HCT116 (cell line): ENCODE data around the gene CEACAM19. TPM values are rescaled to one million over a fixed set of nuclear protein-coding genes. Genes with fewer than 3 reads are reported as not detected.

Source experiments
- ATAC-seq: fragments of 200-7000 bp; cut with Tn5 transposase; 2 replicates; pipeline ENCODE4 v1.9.1; 2020; ENCODE audit warnings: mild to moderate bottlenecking, moderate library complexity
- BruUV-seq: library from RNA; stranded (reverse); fragments of 400-500 nt; replicated peaks from 2 replicates; lab custom pipeline; 2021; lab: Mats Ljungman, UMichigan
- CTCF ChIA-PET: fragments of 300-600 bp; sonication (Branson Sonifier 250); formaldehyde crosslinking; loops from one replicate; lab custom pipeline; 2021; ENCODE audit warnings: antibody characterized with exemption; lab: Charles Lee
- POLR2A ChIA-PET: fragments of 300-600, 350-600 bp; sonication (Branson Sonifier 250); formaldehyde crosslinking; loops from one replicate; lab custom pipeline; 2021; ENCODE audit warnings: antibody characterized with exemption; lab: Charles Lee
- RAD21 ChIA-PET, 2 experiments: fragments of 300-600 bp; sonication (Branson Sonifier 250); formaldehyde crosslinking; loops; one replicate each; lab custom pipeline; 2023; ENCODE audit warnings: low total read pairs in 2 of 2; ENCODE audit not compliant: uncharacterized antibody in 2 of 2, unreplicated experiment in 2 of 2, low non-redundant PET in 1 of 2; lab: Charles Lee
- DNase-seq: peaks from one replicate; pipeline ENCODE4 v3.0.0-alpha.2; 2010; ENCODE audit warnings: low read depth, low spot score
- H2AFZ ChIP-seq: fragments of 200-600 bp; shearing (Covaris generic), sonication (generic); 2 replicates; pipeline ENCODE4 v1.6.1; 2017; ENCODE audit warnings: low read depth, mixed run types, mixed read lengths, antibody characterized with exemption, low read length; ENCODE audit not compliant: poor library complexity, severe bottlenecking
- H3K27ac ChIP-seq: 2 replicates; pipeline ENCODE4 v1.5.1; 2012; ENCODE audit warnings: low read depth, low read length
- H3K27me3 ChIP-seq: fragments of 200-600 bp; sonication (generic); 2 replicates; pipeline ENCODE4 v1.6.1; 2016; ENCODE audit warnings: mixed run types, low read length, mixed read lengths; ENCODE audit not compliant: insufficient read depth
- H3K36me3 ChIP-seq, 2 experiments: fragments of 200-500 bp in 1 of 2; fragments of 200-600 bp in 1 of 2; sonication (Bioruptor generic) in 1 of 2; sonication (generic) in 1 of 2; 2 replicates each; pipeline versions ENCODE4 v1.5.1 to v1.6.1; 2014 to 2016; ENCODE audit warnings: low read length in 2 of 2, inconsistent platforms in 1 of 2, mixed read lengths in 1 of 2, mixed run types in 1 of 2; ENCODE audit not compliant: insufficient read depth in 2 of 2, control insufficient read depth in 1 of 2
- H3K4me1 ChIP-seq, 2 experiments: fragments of 200-600 bp in 1 of 2; sonication (generic) in 1 of 2; 2 replicates each; pipeline versions ENCODE4 v1.5.1 to v1.6.1; 2012 to 2017; ENCODE audit warnings: low read length in 2 of 2, inconsistent platforms in 1 of 2, mild to moderate bottlenecking in 1 of 2, mixed read lengths in 1 of 2, mixed run types in 1 of 2, moderate library complexity in 1 of 2; ENCODE audit not compliant: insufficient read depth in 2 of 2, control insufficient read depth in 1 of 2
- H3K4me2 ChIP-seq: fragments of 200-600 bp; sonication (generic); 2 replicates; pipeline ENCODE4 v1.6.1; 2017; ENCODE audit warnings: mixed run types, low read length, mixed read lengths
- H3K4me3 ChIP-seq, 2 experiments: fragments of 200-600 bp in 1 of 2; sonication (generic) in 1 of 2; replicated peaks in 1 of 2; 2 replicates each; pipeline ENCODE4 v1.5.1; 2011 to 2016; ENCODE audit warnings: low read length in 2 of 2, control low read depth in 1 of 2, low read depth in 1 of 2, mild to moderate bottlenecking in 1 of 2, mixed read lengths in 1 of 2, mixed run types in 1 of 2
- H3K79me2 ChIP-seq: fragments of 200-600 bp; sonication (generic); 2 replicates; pipeline ENCODE4 v1.6.1; 2017; ENCODE audit warnings: mild to moderate bottlenecking, mixed run types, low read length, moderate library complexity, mixed read lengths; ENCODE audit not compliant: insufficient read depth
- H3K9ac ChIP-seq: fragments of 200-600 bp; sonication (generic); 2 replicates; pipeline ENCODE4 v1.6.1; 2016; ENCODE audit warnings: low read length, mixed read lengths
- H3K9me2 ChIP-seq: fragments of 200-600 bp; sonication (generic), shearing (Covaris generic); 2 replicates; pipeline ENCODE4 v1.6.1; 2017; ENCODE audit warnings: mixed run types, mild to moderate bottlenecking, moderate library complexity; ENCODE audit not compliant: insufficient read depth
- H3K9me3 ChIP-seq, 2 experiments: fragments of 200-500 bp in 1 of 2; fragments of 200-600 bp in 1 of 2; sonication (Bioruptor generic) in 1 of 2; sonication (generic) in 1 of 2; 2 replicates each; pipeline ENCODE4 v1.6.1; 2014 to 2017; ENCODE audit warnings: low read length in 2 of 2, mixed read lengths in 2 of 2, inconsistent platforms in 1 of 2, low read depth in 1 of 2, mild to moderate bottlenecking in 1 of 2, mixed run types in 1 of 2, moderate library complexity in 1 of 2; ENCODE audit not compliant: control insufficient read depth in 1 of 2, insufficient read depth in 1 of 2
- H4K20me1 ChIP-seq: fragments of 200-600 bp; sonication (generic), shearing (Covaris generic); 2 replicates; pipeline ENCODE4 v1.6.1; 2017; ENCODE audit warnings: mixed run types, mild to moderate bottlenecking, moderate library complexity; ENCODE audit not compliant: insufficient read depth
- CTCF ChIP-seq, 3 experiments: fragments of 200-600 bp in 1 of 3; sonication (generic) in 1 of 3; IDR thresholded peaks in 2 of 3; conservative IDR thresholded peaks in 1 of 3; 2 replicates each; pipeline ENCODE4 v1.5.1; 2012 to 2017; ENCODE audit warnings: low read depth in 2 of 3, low read length in 2 of 3, antibody characterized with exemption in 1 of 3, borderline replicate concordance in 1 of 3, control low read depth in 1 of 3, mild to moderate bottlenecking in 1 of 3, mixed read lengths in 1 of 3, mixed run types in 1 of 3, moderate library complexity in 1 of 3; ENCODE audit not compliant: insufficient read depth in 1 of 3
- JUND ChIP-seq: IDR thresholded peaks from 2 replicates; pipeline ENCODE4 v1.6.1; 2012
- RAD21 ChIP-seq: IDR thresholded peaks from 2 replicates; pipeline ENCODE4 v1.6.1; 2012; ENCODE audit warnings: low read depth, mild to moderate bottlenecking
- REST ChIP-seq: IDR thresholded peaks from 2 replicates; pipeline ENCODE4 v1.6.1; 2012; ENCODE audit warnings: low read depth
- ZFX ChIP-seq: fragments of 450-650 bp; IDR thresholded peaks from 2 replicates; pipeline ENCODE4 v1.6.1; 2017
- intact Hi-C: fragments of 100-400 bp; cut with micrococcal nuclease; formaldehyde crosslinking; loops from 2 replicates; pipeline ENCODE4 v1.10.0; 2022
- total RNA-seq: library from RNA; stranded (reverse); gene quantifications from one replicate; pipeline ENCODE4 v1.2.1, GENCODE V29; 2021; ENCODE audit not compliant: unreplicated experiment

Gene CEACAM19
- total RNA-seq, 1 experiment from 2014 or later, result 4.0 TPM

GRCh38 chr19:44689290-44690130 is 18.2 kb downstream of the CEACAM19 start:
- Histone ChIP-seq H3K9me2 (no peaks in the 10 kb centered on the region), H3K9ac (no peak overlapping the region), H3K4me2 (peak overlapping the region; percentile 12; the same call in 1 of the 2 replicates), H2AFZ (no peak overlapping the region), H3K36me3 (no peaks in the 10 kb centered on the region)
- intact Hi-C loops, result loop anchor here (1.0 to 10.0 kb wide), 2 partner anchors 81 to 155 kb away; partner anchors contain the start of gene NECTIN2
- RAD21 ChIA-PET, result interaction anchor here (0.5 to 1.8 kb wide), 6 partner anchors 25 to 402 kb away, joined by 3 to 12 read pairs (median 4); no protein-coding TSS in a partner anchor
- peak; percentile 60 for ATAC-seq
- BruUV-seq, result no TSS peak
- TF ChIP-seq RAD21 (peak; percentile 92), CTCF (IDR thresholded peaks at IDR 0.05 in 2 of 3, conservative IDR thresholded peaks at IDR 0.05 in 1 of 3; ENCODE audit: borderline replicate concordance in 1 of 3, insufficient read depth in 1 of 3, low read depth in 2 of 3, low read length in 2 of 3) (peak; percentile 68 to 97 (median 95)), JUND (no peak), REST (no peak), ZFX (no peak)
- TF ChIP-seq, all 23 proteins: peak for 2
- DNase-seq, result peak; percentile 50
- no peak overlapping the region for H3K4me3 ChIP-seq
- no peaks in the 10 kb centered on the region for H3K9me3 ChIP-seq
- H3K4me1 ChIP-seq, result peaks cover 47 to 70% of the 10 kb centered on the region in 2 experiments
- peak overlapping the region; percentile 43; the same call in 1 of the 2 replicates for H3K27ac ChIP-seq
- CTCF ChIA-PET, result interaction anchor here (0.9 to 4.0 kb wide), 15 partner anchors 12 to 155 kb away, joined by 3 to 56 read pairs (median 5); no protein-coding TSS in a partner anchor
- no peaks in the 10 kb centered on the region for H3K79me2 ChIP-seq
- POLR2A ChIA-PET, result interaction anchor here (0.6 to 2.9 kb wide), 4 partner anchors 33 to 87 kb away, joined by 3 to 7 read pairs (median 5); no protein-coding TSS in a partner anchor
- no peaks in the 10 kb centered on the region for H4K20me1 ChIP-seq
- H3K27me3 ChIP-seq, result no peaks in the 10 kb centered on the region
